H1 (cell line): ENCODE measurements around the gene SIPA1L3. TPM values are rescaled to one million over a fixed set of nuclear protein-coding genes. Genes with fewer than 3 reads are reported as not detected.

Experiments
- CHD7 ChIP-seq: fragments of 300-600 bp; sonication (generic); IDR thresholded peaks from 2 replicates; pipeline ENCODE4 v1.7.1; 2012; ENCODE audit warnings: low read length, moderate library complexity, mild to moderate bottlenecking, inconsistent platforms; ENCODE audit not compliant: insufficient replicate concordance
- EP300 ChIP-seq, 2 experiments: IDR thresholded peaks; 1 replicate in 1 of 2; 2 replicates in 1 of 2; pipeline ENCODE4 v1.6.1; 2011 to 2012; ENCODE audit warnings: low read depth in 2 of 2, low read length in 2 of 2, mild to moderate bottlenecking in 2 of 2, borderline replicate concordance in 1 of 2, inconsistent platforms in 1 of 2, moderate library complexity in 1 of 2
- HDAC2 ChIP-seq, 2 experiments: fragments of 300-600 bp in 1 of 2; sonication (generic) in 1 of 2; IDR thresholded peaks; 2 replicates each; pipeline ENCODE4 v1.6.1; 2011 to 2012; ENCODE audit warnings: low read depth in 2 of 2, low read length in 2 of 2, mild to moderate bottlenecking in 2 of 2, moderate library complexity in 2 of 2, borderline replicate concordance in 1 of 2, inconsistent platforms in 1 of 2
- JUND ChIP-seq: IDR thresholded peaks from 2 replicates; pipeline ENCODE4 v1.6.1; 2011; ENCODE audit warnings: mild to moderate bottlenecking, improper control_type of control experiment, low read length
- POLR2AphosphoS5 ChIP-seq: IDR thresholded peaks from 2 replicates; pipeline ENCODE4 v1.6.1; 2011; ENCODE audit warnings: low read depth, low read length
- POU5F1 ChIP-seq: IDR thresholded peaks from 2 replicates; pipeline ENCODE4 v1.6.1; 2011; ENCODE audit warnings: low read depth, mild to moderate bottlenecking, low read length, moderate library complexity
- RBBP5 ChIP-seq: IDR thresholded peaks from 2 replicates; pipeline ENCODE4 v1.7.1; 2012; ENCODE audit warnings: low read depth, mild to moderate bottlenecking, inconsistent platforms, low read length, moderate library complexity, borderline replicate concordance
- SIN3A ChIP-seq, 2 experiments: IDR thresholded peaks in 1 of 2; conservative IDR thresholded peaks in 1 of 2; 2 replicates each; pipeline ENCODE4 v1.6.1; 2011 to 2012; ENCODE audit warnings: low read length in 2 of 2, improper control_type of control experiment in 1 of 2, low read depth in 1 of 2, mild to moderate bottlenecking in 1 of 2
- SP1 ChIP-seq: IDR thresholded peaks from 2 replicates; pipeline ENCODE4 v1.6.1; 2011; ENCODE audit warnings: low read depth, low read length
- SUZ12 ChIP-seq: fragments of 200-600 bp; sonication (generic); IDR thresholded peaks from 2 replicates; pipeline ENCODE4 v1.6.1; 2012; ENCODE audit warnings: mild to moderate bottlenecking, inconsistent platforms, low read length, moderate library complexity, mixed read lengths
- polyA plus RNA-seq, 7 experiments: library from polyadenylated mRNA; depleted of rRNA in 3 of 7; stranded (reverse) in 5 of 7; unstranded in 2 of 7; fragments of >200 nt in 5 of 7; fragments of 200-250 nt in 2 of 7; gene quantifications; 1 replicate in 5 of 7; 2 replicates in 1 of 7; 4 replicates in 1 of 7; pipeline versions ENCODE4 v1.2.1 to v1.2.3, GENCODE V29; 2011 to 2013; ENCODE audit warnings: missing spikeins in 2 of 7, mixed read lengths in 2 of 7
- total RNA-seq: library from RNA; stranded (reverse); fragmentation: NEBNext Ultra II Directional; extraction: Animal tissue kit (Norgen Biotek cat#: 25700); gene quantifications from 2 replicates; pipeline ENCODE4 v1.2.1, GENCODE V29; 2021

SIPA1L3 gene
- total and polyA plus RNA-seq, 2 of the 8 experiments (the other 6 are each of a cell fraction or from before 2014, with no cell fraction given): 15.0 to 54.9 TPM

- TF ChIP-seq POU5F1 (no peak), HDAC2 (IDR thresholded peaks at IDR 0.05; ENCODE audit: borderline replicate concordance in 1 of 2, low read depth in 2 of 2, low read length in 2 of 2) (peak in 1 of 2 experiments; percentile 67; a peak in 2 of 4 replicates), SIN3A (conservative IDR thresholded peaks at IDR 0.05 in 1 of 2, IDR thresholded peaks at IDR 0.05 in 1 of 2; ENCODE audit: low read depth in 1 of 2, low read length in 2 of 2) (peak; percentile 87 to 95), RBBP5 (no peak), POLR2AphosphoS5 (peak; percentile 61; the same call in 1 of the 2 replicates), JUND (no peak), CHD7 (no peak), SP1 (peak; percentile 57), EP300 (IDR thresholded peaks at IDR 0.05; ENCODE audit: borderline replicate concordance in 1 of 2, low read depth in 2 of 2, low read length in 2 of 2) (peak in 1 of 2 experiments; percentile 61; a peak in 1 of 3 replicates), SUZ12 (no peak)
These were observed 303.5 kb downstream of the SIPA1L3 start (continued) for GRCh38 chr19:38210458-38210987.
